GM12872 (cell line): ENCODE data around the gene CES3.

Experiments used
- CTCF ChIP-seq: IDR thresholded peaks from 3 replicates; pipeline ENCODE4 v1.5.1; 2011; ENCODE audit warnings: low read depth, mild to moderate bottlenecking, low read length, moderate library complexity; ENCODE audit not compliant: insufficient read depth

CES3 gene

DNA sequence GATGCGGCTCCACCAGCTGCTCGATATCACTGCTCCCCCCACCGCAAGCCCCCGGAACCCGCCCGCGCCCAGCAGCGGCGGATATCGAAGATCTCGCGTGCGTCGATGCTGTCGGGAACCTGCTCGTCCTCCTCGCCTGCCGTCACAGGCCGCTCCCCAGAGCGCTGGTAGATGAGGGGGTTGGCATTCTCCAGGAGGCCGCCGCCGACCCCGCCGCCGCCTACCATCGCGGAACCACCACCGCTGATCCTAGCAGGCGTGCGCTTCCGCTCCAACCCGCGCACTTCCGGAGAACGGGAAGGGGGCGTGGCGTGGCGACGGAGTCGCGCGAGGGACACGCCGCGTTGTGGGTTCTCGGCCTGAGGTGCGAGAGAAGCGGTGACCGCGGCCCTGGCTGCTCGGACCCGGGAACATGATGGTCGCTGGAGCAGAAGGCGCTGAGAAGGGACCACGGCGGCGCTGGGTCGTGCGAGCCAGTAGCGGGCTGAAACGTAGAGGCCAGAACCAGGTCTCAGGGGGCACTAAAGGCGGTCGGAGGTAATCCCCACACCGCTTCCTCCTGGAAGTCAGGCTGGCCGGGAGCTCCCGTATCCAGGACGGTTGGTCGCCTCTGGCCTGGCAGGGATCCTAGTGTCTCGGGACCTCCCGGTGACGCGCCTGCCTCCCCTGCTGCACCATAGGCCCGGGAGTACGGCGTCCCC is 26.8 kb upstream of the CES3 start, which contains the start of gene CIAO2B:
Gene CIAO2B, minus strand, starts transcription at position 265 of the 701 bp plus-strand sequence. Its CDS starts 38 bp downstream, at position 227.
- no peak for TF ChIP-seq CTCF

GRCh38 chr16:66935314-66936011 is 25.6 kb upstream of the CES3 start, which contains the start of gene CES2:
Gene CES2 (plus strand): TSS chr16:66935516. CDS start chr16:66935636, 120 bp downstream.
- no peak for TF ChIP-seq CTCF

DNA sequence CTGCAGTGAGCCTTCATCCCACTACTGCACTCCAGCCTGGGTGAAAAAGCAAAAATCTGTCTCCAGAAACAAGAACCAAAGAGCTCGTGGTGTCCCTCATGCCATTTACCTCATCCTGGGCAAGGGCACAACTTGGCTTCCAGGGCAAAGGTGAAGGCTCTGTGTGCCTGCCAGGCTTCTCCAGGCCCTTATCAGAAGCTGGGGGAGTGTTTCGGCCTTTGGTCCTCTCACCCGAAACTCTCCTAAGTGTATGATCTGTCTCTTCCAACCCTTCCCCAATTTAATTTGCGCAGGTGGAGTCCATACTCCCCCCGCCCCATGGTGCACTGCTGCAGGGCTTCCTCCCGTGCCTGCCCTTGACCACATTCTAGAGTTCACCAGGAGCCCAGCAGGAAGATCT is 24.6 kb upstream of the CES3 start:
- no peak for TF ChIP-seq CTCF

DNA sequence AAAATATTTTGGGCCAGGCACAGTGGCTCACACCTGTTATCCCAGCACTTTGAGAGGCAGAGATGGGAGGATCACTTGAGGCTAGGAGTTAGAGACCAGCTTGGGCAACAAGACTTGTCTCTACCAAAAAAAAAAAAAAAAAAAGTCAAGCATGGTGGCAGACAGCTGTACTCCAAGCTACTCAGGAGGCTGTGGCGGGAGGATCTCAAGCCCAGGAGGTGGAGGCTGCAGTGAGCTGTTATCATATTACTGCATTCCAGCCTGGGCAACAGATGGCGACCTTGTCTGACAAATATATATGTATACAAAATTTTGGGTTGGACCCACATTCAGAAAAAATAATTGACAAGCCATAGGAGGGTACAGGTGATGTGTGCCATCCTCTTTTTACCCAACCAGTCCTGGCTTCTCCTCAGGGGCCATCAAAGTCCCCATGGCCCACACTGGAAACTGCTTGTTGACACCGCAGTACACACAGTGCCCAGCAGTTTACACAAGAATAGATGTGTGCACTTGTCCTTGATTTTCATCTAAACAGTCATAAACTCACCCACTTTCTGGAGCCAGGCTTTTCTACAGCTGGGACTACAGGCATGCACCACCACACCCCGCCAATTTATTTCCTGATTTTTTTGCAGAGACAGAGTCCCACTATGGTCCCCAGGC is 24.0 kb upstream of the CES3 start:
- no peak for TF ChIP-seq CTCF

DNA sequence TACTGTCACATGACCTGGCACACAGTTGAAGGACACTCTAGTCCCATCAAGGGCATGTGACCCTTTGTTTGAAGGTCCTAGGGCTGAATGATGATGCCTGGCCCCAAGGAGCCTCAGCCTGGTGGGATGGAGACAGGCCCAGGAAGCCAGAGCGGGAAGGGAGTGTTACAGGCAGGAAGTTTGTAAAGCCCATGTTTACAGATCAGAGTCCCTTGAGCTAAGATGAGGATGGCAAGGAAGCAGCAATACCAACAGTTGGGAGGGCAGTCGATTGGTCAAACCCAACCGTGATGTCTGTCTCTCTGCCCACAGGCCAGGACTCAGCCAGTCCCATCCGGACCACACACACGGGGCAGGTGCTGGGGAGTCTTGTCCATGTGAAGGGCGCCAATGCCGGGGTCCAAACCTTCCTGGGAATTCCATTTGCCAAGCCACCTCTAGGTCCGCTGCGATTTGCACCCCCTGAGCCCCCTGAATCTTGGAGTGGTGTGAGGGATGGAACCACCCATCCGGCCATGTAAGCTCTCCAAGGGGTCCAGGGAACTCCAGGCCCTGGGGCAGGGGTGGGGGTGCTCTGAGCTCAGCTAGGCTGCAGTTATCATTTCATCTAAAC is 23.2 kb upstream of the CES3 start:
- no peak for TF ChIP-seq CTCF

- no peak for TF ChIP-seq CTCF
These were observed 21.7 kb upstream of the CES3 start for GRCh38 chr16:66939366-66939765.

DNA sequence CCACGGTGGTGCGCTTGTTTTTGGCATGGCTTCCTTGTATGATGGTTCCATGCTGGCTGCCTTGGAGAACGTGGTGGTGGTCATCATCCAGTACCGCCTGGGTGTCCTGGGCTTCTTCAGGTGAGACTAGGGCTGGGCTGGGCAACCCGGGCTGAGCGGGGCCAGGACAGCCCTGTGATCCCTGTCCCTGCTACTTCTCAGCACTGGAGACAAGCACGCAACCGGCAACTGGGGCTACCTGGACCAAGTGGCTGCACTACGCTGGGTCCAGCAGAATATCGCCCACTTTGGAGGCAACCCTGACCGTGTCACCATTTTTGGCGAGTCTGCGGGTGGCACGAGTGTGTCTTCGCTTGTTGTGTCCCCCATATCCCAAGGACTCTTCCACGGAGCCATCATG is 20.8 kb upstream of the CES3 start:
- TF ChIP-seq CTCF, result no peak
